Iris pigment epithelial cell (primary cell): Measurements from ENCODE around the gene BAIAP2.
"Not testable (repeated sequence)": the region's sequence is repeated elsewhere in the genome, so short reads cannot be mapped to it uniquely, and the experiment has no call there.

Source experiments
- DNase-seq: peaks from one replicate; pipeline ENCODE4 v3.0.0-alpha.2; 2011; ENCODE audit warnings: low read depth

Gene BAIAP2

DNA sequence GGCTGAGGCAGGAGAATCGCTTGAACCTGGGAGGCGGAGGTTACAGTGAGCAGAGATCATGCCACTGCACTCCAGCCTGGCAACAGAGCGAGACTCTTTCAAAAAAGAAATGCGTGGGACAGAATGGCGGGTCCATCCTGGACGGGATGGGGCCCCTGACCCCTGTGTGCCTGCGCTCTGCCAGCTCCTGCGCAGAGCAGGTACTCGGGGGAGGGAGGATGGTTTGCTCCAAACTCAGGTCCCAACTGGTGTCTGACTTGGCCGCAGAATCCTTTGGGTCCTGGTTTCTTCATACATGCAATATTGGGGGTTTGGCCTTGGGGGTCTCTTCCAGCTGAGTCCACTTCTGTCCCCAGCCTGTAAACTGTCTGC, 33.0 kb upstream of the BAIAP2 start:
- DNase-seq, result no peak

GRCh38 chr17:81002409-81003361, 32.3 kb upstream of the BAIAP2 start:
- peak; percentile 35 for DNase-seq

- no peak for DNase-seq
Measured at GRCh38 chr17:81003711-81004475, 31.1 kb upstream of the BAIAP2 start.

- no peak for DNase-seq
Measured at GRCh38 chr17:81006891-81007290, 28.1 kb upstream of the BAIAP2 start.

DNA sequence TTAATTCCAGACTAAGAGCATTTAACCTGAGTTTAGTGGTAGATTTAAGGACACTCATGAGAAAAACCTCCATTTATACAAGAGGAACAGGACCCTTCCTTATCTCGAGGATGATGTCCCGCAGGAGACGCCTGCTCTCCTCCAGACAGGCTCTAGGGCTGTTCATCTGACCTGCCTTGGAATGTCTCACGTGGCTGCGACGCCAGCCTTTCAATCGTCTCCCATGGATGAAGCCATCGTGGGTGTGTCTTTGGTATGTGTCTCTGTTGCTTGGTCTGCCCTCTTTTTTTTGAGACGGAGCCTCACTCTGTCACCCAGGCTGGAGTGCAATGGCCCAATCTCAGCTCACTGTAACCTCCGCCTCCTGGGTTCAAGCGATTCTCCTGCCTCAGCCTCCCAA, 26.8 kb upstream of the BAIAP2 start:
- DNase-seq, result no peak

DNA sequence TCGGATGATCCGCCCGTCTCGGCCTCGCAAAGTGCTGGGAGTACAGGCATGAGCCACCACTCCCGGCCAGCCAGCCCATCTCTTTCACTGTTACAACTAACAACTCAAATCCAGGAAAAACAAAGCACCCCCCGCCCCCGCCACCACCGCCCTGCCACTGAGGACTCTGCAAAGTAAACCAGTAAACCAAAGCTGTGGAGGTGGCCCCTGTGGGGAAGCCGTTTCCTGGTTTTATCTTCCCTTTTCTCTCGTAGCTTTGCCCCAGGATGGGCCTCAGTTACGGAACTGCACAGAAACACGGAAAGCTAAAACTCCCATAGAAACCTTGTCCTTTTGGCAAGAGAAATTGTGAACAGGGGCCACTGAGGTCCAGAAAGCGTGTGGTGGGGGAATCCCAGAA, 25.8 kb upstream of the BAIAP2 start:
- no peak for DNase-seq

DNA sequence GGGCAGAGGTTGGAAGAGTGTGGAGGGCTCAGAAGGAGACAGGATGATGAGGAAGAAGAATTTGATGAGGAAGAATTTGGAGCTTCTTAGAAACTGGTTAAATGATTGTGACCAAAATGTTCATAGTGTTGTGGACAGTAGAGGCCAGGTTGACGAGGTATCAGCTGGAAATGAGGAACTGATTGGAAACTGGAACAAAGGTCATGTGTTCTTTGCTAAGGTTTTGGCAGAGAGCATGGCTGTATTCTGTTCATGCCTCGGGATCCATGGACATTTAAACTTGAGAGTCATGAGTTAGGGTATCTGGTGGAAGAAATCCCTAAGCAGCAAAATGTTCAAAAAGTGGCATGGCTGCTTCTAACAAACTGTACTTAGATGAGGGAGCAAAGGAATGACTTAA, 24.0 kb upstream of the BAIAP2 start:
- no peak for DNase-seq

GRCh38 chr17:81011951-81012350, 23.0 kb upstream of the BAIAP2 start:
- no peak for DNase-seq

DNA sequence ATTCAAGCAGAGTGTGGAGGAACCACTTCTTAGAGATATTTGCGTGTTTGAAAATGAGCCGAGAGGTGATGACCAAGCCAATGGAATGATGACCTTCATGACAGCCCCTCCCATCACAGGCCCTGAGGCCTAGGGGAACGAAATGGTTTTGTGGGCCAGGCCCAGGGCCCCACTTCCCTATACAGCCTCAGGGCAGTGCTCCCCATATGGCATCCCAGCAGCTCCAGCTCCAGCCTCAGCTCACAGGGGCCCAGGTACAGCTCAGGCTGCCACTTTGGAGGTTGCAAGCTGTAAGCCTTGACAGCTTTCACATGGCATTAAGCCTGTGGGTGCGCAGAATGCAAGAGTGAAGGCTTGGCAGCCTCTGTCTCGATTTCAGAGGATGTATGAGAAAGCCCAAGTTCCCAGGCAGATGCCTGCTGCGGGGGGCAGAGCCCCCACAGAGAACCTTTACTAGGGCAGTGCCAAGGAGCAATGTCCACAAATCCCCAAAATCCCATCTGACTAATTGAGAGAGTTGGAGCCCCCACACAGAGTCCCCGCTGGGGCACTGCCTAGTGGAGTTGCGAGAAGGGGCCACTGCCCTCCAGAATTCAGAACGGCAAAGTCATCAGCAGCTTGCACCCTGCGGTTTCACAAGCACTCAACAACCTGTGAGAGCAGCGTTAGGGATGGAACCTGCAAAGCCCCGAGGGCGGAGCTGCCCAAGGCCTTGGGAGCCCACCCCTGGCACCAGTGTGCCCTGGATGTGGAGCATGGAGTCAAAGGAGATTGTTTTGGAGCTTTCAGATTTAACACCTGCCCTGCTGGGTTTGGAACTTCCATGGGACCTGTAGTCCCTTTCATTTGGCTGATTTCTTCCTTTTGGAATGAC, 22.1 kb upstream of the BAIAP2 start:
- no peak for DNase-seq

DNA sequence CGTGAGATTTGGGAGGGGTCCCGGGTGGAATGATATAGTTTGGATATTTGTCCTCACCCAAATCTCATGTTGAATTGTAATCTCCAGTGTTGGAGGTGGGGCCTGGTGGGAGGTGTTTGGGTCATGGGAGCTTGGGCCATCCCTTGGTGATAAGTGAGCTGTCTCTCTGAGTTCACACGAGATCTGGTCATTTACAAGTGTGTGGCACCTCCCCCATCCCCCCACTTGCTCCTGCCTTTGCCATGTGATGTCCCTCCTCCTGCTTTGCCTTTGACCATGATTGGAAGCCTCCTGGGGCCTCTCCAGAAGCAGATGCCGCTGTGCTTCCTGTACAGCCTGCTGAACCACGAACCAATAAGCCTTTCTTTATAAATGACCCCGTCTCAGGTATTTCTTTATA, 21.3 kb upstream of the BAIAP2 start:
- no peak for DNase-seq

DNA sequence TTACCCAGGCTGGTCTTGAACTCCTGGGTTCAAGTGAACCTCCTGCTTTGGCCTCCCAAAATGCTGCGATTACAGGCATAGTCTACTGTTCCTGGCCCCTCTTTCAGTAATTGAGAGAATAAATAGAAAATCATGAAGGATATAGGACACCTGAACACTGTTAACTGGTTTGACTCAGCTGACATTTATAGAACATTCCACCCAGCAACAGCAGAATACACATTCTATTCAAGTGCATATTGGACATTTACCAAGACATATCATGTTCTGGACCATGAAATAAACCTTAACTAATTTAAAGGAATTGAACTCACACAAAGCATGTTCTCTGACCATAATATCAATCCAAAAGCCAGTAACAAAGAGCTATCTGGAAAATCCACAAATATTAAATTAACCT, 19.8 kb upstream of the BAIAP2 start:
- DNase-seq, result peak; percentile 32

DNA sequence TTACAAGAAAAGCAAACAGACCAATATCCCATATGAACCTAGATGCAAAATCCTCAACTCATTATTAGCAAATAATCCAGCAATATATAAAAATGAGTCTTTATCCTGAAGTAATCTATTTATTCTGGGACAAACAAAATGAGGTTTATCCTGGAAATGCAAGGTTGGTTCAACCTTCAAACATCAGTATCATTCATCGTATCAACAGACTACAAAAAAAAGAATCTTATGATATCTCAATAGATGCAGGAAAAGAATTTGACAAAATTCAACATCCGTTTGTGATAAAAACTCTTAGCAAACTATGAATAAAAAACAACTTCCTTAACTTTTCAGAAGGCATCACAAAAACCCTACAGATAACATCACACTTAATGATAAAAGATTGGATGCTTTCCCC, 18.4 kb upstream of the BAIAP2 start:
- no peak for DNase-seq

- not testable (repeated sequence) for DNase-seq
Measured at GRCh38 chr17:81017330-81017729, 17.6 kb upstream of the BAIAP2 start.

DNA sequence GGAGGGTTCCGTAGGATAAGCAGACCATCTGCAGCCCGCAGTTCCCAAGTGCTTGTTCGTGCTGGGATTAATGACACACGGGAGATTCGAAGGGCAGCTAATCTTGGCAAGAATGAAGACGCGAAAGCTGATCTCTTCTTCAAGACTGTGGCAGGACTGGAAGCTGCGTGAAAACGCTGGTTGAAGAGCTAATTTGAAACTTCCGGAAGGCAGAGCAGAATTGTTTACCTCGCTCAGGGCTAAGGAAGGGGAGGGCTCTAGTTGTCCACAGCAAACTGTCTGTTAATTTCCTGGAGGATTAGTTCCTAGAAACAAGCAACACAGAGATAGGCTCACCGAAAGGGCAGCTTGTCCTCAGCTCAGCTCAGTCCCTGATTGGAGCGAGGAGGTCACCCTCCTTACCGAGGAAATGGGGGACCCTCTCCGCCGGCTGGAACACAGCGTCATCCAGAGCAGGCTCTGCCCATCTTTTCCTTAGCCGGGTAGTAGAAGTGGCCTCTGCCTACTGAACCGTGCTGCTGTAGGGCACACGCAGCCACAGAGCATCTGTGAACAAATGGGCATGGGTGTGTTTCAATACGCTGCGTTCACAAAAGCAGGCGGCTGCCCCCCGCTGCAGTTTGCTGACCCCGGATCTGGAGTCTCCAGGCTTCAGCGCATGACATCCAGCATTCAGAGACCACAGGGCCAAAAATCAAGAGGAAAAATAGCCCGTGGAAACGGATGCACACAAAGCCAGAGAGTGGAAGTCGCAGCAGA, 16.7 kb upstream of the BAIAP2 start:
- DNase-seq, result peak; percentile 78

DNA sequence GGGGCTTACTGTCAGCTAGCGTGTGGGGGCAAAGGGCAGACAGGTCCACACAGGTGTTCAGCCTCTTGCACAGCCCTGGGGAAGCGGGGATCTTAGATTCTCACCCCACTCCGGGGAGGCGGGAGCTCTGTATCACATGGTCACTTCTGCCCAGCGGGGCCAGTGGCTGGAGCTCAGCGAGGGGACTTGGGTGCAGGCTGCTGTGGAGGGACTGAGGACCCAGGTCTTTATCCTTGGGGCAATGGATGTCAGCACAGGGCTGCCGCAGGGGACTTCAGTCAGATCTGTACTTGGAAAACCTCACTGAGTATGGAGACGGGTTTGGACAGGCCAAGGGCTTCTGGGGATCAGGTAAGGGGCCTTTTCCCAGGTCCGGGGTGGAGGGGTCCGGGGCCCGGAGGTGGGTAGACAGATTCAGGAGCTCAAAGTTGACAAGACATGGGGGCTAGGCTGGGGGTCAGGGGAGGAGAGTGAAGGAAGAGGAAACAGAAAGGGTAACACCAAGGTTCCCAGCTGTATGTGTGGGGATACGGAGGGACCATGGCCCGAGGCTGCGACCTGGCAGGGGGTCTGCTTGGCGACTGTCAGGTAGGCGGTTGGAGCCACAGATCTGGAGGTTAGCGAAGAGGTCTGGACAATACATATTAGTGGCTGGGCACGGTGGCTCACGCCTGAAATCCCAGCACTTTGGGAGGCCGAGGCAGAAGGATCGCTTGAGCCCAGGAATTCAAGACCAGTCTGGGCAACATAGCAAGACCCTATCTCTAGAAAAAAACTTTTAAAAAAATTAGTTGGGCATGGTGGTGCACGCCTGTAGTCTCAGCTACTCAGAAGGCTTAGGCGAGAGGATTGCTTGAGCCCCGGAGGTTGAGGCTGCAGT, 15.1 kb upstream of the BAIAP2 start:
- no peak for DNase-seq

- no peak for DNase-seq
Measured at GRCh38 chr17:81020443-81020766, 14.5 kb upstream of the BAIAP2 start.

GRCh38 chr17:81020767-81021497, 14.0 kb upstream of the BAIAP2 start:
- DNase-seq, result no peak

DNA sequence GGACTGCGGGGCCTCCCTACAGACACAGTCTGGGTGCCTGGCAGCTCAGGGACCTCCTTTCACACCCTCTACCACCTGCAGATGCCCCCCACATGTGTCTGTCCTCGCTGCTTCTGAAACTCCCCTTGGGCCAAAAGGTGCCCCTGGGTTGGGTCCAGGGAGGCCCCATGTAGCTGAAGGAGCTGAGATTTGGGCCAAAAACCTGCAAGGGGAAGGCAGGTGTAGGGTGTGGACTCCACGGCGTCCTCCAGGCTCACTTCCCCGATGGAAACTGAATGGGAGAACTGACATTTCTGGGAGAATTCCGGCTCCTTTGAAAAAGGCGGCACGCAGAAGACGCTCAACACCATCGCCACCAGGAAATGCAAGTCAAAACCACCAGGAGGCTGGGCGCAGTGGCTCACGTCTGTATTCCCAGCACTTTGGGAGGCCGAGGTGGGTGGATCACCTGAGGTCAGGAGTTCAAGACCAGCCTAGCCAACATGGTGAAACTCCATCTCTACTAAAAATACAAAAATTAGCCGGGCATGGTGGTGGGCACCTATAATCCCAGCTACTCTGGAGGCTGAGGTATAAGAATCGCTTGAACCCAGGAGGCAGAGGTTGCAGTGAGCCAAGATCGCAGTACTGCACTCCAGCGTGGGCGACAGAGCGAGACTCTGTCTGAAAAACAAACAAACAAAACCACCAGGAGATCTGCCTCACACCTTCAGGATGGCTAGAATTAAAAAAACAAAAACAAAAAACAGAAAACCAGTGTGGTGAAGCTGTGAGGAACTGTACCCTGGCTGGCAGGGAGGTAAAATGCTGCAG, 13.2 kb upstream of the BAIAP2 start:
- no peak for DNase-seq

GRCh38 chr17:81022344-81022676, 12.6 kb upstream of the BAIAP2 start:
- no peak for DNase-seq
